Naive thymus-derived CD4-positive, alpha-beta T cell (primary cell): ENCODE measurements around the gene CETN1. TPM values are rescaled to one million over a fixed set of nuclear protein-coding genes. Genes with fewer than 3 reads are reported as not detected.

Experiments
- ATAC-seq: fragments of 150-1000 bp; cut with Tn5 transposase; 2 replicates; pipeline ENCODE4 v1.10.0; 2021; ENCODE audit warnings: mild to moderate bottlenecking, moderate library complexity
- CTCF ChIA-PET: fragments of 350-600 bp; sonication (Branson Sonifier 250); formaldehyde crosslinking; loops from one replicate; lab custom pipeline; 2021; ENCODE audit warnings: antibody characterized with exemption; lab: Charles Lee
- POLR2A ChIA-PET: fragments of 350-600 bp; sonication (Branson Sonifier 250); formaldehyde crosslinking; loops from one replicate; lab custom pipeline; 2021; ENCODE audit warnings: antibody characterized with exemption, inconsistent platforms; lab: Charles Lee
- DNase-seq, 9 donors: peaks; one replicate each; pipeline versions ENCODE4 v3.0.0 to v3.0.0-alpha.2; 2020 to 2022; ENCODE audit warnings: mixed read lengths in 1 of 9
- H3K27ac ChIP-seq: one replicate; pipeline ENCODE4 v1.7.0; 2013; ENCODE audit warnings: mild to moderate bottlenecking, low read depth, low read length, moderate library complexity
- H3K27me3 ChIP-seq, 2 donors: one replicate each; pipeline ENCODE4 v1.7.0; 2013; ENCODE audit warnings: low read length in 2 of 2, mild to moderate bottlenecking in 2 of 2, moderate library complexity in 2 of 2; ENCODE audit not compliant: control insufficient read depth in 2 of 2, insufficient read depth in 2 of 2
- H3K36me3 ChIP-seq, 3 experiments: 1 replicate in 2 of 3; 2 replicates in 1 of 3; pipeline ENCODE4 v1.7.0; 2013; ENCODE audit warnings: low read length in 3 of 3, mild to moderate bottlenecking in 3 of 3, moderate library complexity in 1 of 3; ENCODE audit not compliant: insufficient read depth in 3 of 3, control insufficient read depth in 2 of 3
- H3K4me1 ChIP-seq, 2 donors: one replicate each; pipeline ENCODE4 v1.7.0; 2013; ENCODE audit warnings: low read length in 2 of 2, mild to moderate bottlenecking in 2 of 2, moderate library complexity in 1 of 2; ENCODE audit not compliant: control insufficient read depth in 2 of 2, insufficient read depth in 2 of 2
- H3K4me3 ChIP-seq: 2 replicates; pipeline ENCODE4 v1.7.0; 2013; ENCODE audit warnings: mild to moderate bottlenecking, low read length
- H3K9me3 ChIP-seq, 3 experiments: 1 replicate in 2 of 3; 2 replicates in 1 of 3; pipeline ENCODE4 v1.7.0; 2013; ENCODE audit warnings: low read length in 3 of 3; ENCODE audit not compliant: control insufficient read depth in 2 of 3
- H3K27ac Mint-ChIP-seq, 9 donors: one replicate each; pipeline ENCODE4 v1.8.0; 2020 to 2022; ENCODE audit warnings: mixed read lengths in 9 of 9, mild to moderate bottlenecking in 8 of 9, moderate library complexity in 5 of 9, inconsistent platforms in 2 of 9
- H3K27me3 Mint-ChIP-seq, 5 donors: one replicate each; pipeline ENCODE4 v1.8.0; 2021 to 2022; ENCODE audit warnings: mixed read lengths in 5 of 5, mild to moderate bottlenecking in 1 of 5
- H3K36me3 Mint-ChIP-seq, 5 donors: one replicate each; pipeline ENCODE4 v1.8.0; 2020 to 2022; ENCODE audit warnings: mixed read lengths in 5 of 5, mild to moderate bottlenecking in 3 of 5, inconsistent platforms in 1 of 5
- H3K4me1 Mint-ChIP-seq, 7 donors: one replicate each; pipeline ENCODE4 v1.8.0; 2020 to 2022; ENCODE audit warnings: mixed read lengths in 7 of 7, mild to moderate bottlenecking in 3 of 7, inconsistent platforms in 1 of 7
- H3K4me3 Mint-ChIP-seq, 10 donors: one replicate each; pipeline ENCODE4 v1.8.0; 2020 to 2022; ENCODE audit warnings: mild to moderate bottlenecking in 10 of 10, mixed read lengths in 10 of 10, moderate library complexity in 6 of 10, inconsistent platforms in 2 of 10
- H3K9me3 Mint-ChIP-seq, 11 donors: one replicate each; pipeline ENCODE4 v1.8.0; 2020 to 2022; ENCODE audit warnings: mixed read lengths in 11 of 11, mild to moderate bottlenecking in 4 of 11, inconsistent platforms in 1 of 11, moderate library complexity in 1 of 11
- intact Hi-C, 2 donors: fragments of 100-400 bp; cut with micrococcal nuclease; formaldehyde crosslinking; loops; one replicate each; pipeline ENCODE4 v1.15.1; 2023
- polyA plus RNA-seq, 2 donors: library from polyadenylated mRNA; unstranded; fragments of 300-500 nt; fragmentation: Illumina TruSeq; gene quantifications; one replicate each; pipeline ENCODE4 v1.2.3, GENCODE V29; 2021
- total RNA-seq, 6 experiments: library from RNA in 5 of 6; stranded (reverse) in 5 of 6; gene quantifications; 1 replicate in 5 of 6; 2 replicates in 1 of 6; pipeline ENCODE4 v1.2.3 and lab custom pipeline; 2021 to 2026

The CETN1 gene
- total and polyA plus RNA-seq, 7 experiments from 2014 or later, result not detected

DNA sequence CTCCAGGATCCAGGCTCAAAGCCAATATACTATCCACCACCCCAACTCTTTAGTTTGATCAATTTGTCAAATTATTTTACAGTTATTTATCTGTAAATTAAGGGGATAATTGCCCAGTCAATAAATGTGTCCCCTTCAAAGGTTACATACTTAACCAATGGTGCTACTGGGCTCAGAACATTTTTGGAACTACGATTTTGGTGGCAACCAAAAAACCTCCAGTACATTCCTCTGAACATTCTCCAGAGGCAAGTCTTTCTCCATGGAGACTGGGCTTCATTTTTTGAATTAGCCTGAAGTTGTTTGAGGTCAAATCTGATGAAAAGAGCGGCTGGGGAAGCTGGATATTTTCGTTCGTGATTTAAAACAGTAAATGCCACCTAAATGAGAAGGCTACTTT is 14.9 kb downstream of the CETN1 start:
- POLR2A ChIA-PET, result no interaction called here
- CTCF ChIA-PET, result no interaction called here
- no peaks in the 10 kb centered on the region for H3K36me3 ChIP-seq
- Mint-ChIP-seq H3K27me3 (peaks cover 17 to 36% (median 27%) of the 10 kb centered on the region in 5 donors), H3K27ac (no peak overlapping the region), H3K4me1 (peaks cover 0 to 17% (median 12%) of the 10 kb centered on the region in 7 donors), H3K4me3 (no peak overlapping the region), H3K9me3 (peaks cover 0 to 14% (median 5%) of the 10 kb centered on the region in 11 donors), H3K36me3 (peaks cover 0 to 7% (median 0%) of the 10 kb centered on the region in 5 donors)
- H3K4me1 ChIP-seq, result peaks cover 4 to 5% of the 10 kb centered on the region in 2 donors
- H3K27ac ChIP-seq, result no peak overlapping the region
- H3K9me3 ChIP-seq, result no peaks in the 10 kb centered on the region
- H3K27me3 ChIP-seq, result peaks cover 0 to 5% of the 10 kb centered on the region in 2 donors
- intact Hi-C loops, result no loop called here
- ATAC-seq (no peak), DNase-seq (no peak)
- no peak overlapping the region for H3K4me3 ChIP-seq

DNA sequence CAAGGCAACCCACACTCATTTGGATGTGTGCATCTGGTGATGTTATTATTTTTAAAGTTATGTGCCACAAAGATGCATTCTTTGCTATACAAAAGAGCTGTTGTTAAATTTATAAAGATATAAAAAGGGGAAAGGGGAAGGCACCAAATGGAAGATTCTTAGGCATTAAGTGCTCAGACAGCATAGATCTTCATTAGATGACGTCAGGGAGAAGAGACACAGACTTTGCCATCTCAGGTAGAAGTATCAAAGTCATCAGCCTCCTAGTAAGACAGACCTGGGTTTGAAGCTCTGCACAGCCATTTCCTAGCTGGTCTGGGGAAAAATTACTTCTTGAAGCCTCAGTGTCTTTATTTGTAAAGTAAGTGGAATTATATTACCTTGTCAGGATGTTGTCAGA is 15.4 kb downstream of the CETN1 start:
- CTCF ChIA-PET, result no interaction called here
- Mint-ChIP-seq H3K27ac (peak overlapping the region in 2 of 9 donors; percentile 5 to 39), H3K27me3 (peaks cover 20 to 41% (median 32%) of the 10 kb centered on the region in 5 donors), H3K4me3 (peak overlapping the region in 2 of 10 donors; percentile 36 to 46), H3K9me3 (peaks cover 0 to 10% (median under 1%) of the 10 kb centered on the region in 11 donors), H3K36me3 (peaks cover 0 to 7% (median 0%) of the 10 kb centered on the region in 5 donors), H3K4me1 (peaks cover 0 to 17% (median 12%) of the 10 kb centered on the region in 7 donors)
- H3K4me1 ChIP-seq, result peaks cover 4 to 5% of the 10 kb centered on the region in 2 donors
- no peak overlapping the region for H3K4me3 ChIP-seq
- no peaks in the 10 kb centered on the region for H3K36me3 ChIP-seq
- H3K9me3 ChIP-seq, result no peaks in the 10 kb centered on the region
- intact Hi-C loops, result no loop called here
- H3K27ac ChIP-seq, result no peak overlapping the region
- H3K27me3 ChIP-seq, result peaks cover 0 to 5% of the 10 kb centered on the region in 2 donors
- POLR2A ChIA-PET, result interaction anchor here (1.5 kb wide), 1 partner anchor 325 kb away, joined by 3 read pairs; no protein-coding TSS in a partner anchor
- DNase-seq (no peak), ATAC-seq (no peak)

DNA sequence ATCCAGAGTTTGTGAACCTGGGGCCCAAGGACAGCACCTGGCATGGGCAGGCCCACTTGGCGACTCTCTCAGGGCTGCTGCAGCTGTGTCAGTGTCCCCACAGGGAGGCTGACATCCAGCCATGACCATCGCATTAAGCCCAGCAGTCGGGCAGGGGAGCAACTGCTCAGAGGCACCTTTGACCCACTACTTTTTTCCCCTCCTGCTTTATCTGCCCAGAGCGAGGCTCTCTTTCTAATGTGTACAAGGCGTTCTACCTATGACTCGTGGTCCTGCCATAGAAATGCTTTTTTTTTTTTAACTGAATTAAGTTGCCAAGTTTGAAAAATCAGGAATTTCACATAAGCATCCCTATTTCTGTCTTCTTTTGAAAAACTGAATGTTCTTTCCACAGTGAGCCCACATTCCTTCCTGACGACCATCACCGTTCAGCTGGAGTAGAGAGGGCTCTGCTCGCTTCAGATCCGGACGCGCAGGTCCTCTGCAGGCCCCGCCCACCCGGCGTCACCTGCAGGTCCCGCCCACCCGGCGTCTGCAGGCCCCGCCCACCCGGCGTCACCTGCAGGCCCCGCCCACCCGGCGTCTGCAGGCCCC is 16.2 kb downstream of the CETN1 start:
- Histone ChIP-seq H3K4me1 (peaks cover 4 to 5% of the 10 kb centered on the region in 2 donors), H3K9me3 (no peaks in the 10 kb centered on the region), H3K27me3 (peaks cover 0 to 5% of the 10 kb centered on the region in 2 donors), H3K36me3 (no peaks in the 10 kb centered on the region), H3K27ac (peak overlapping the region; percentile 33), H3K4me3 (no peak overlapping the region)
- H3K36me3 Mint-ChIP-seq, result peaks cover 0 to 7% (median 0%) of the 10 kb centered on the region in 5 donors
- ATAC-seq, result peak; percentile 75
- peak in 1 of 9 donors; percentile 52 for DNase-seq
- POLR2A ChIA-PET, result interaction anchor here (1.5 kb wide), 1 partner anchor 326 kb away, joined by 3 read pairs; no protein-coding TSS in a partner anchor
- peak overlapping the region in 7 of 9 donors; percentile 8 to 83 (median 73) for H3K27ac Mint-ChIP-seq
- H3K9me3 Mint-ChIP-seq, result peaks cover 0 to 8% (median 0%) of the 10 kb centered on the region in 11 donors
- intact Hi-C loops, result loop anchor here (2.0 kb wide), 6 partner anchors 20 to 438 kb away; partner anchors contain the start of genes ENOSF1 (in 2 of the 2), THOC1 (in 2 of the 2), USP14 (in 1 of the 2) and YES1 (in 1 of the 2)
- H3K27me3 Mint-ChIP-seq, result peaks cover 21 to 48% (median 34%) of the 10 kb centered on the region in 5 donors
- CTCF ChIA-PET, result no interaction called here
- H3K4me1 Mint-ChIP-seq, result peaks cover 0 to 17% (median 12%) of the 10 kb centered on the region in 7 donors
- peak overlapping the region in 8 of 10 donors; percentile 55 to 64 (median 56) for H3K4me3 Mint-ChIP-seq

DNA sequence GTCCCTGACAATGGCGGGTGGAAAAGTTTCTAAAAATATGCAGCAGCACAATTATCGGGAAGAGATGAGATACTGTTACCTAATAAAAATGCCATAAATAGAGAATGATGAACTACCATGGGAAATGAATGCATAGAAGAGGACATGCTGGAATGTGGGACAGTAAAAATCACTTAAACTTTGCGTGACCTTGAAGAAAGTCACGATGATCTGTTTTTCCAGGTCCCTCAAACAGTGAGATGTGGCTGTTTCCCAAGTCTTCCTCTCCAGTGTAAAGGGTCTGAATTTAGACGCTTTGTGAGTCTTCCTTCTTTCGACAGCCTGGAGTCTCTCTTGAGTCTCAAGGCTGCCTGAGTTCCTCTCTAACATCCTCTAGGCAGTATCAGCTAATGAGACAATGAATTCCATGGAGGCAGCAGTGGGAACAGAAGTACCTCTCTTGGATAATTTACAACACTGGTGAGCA is 18.0 kb downstream of the CETN1 start:
- Histone ChIP-seq H3K4me1 (peaks cover 4 to 5% of the 10 kb centered on the region in 2 donors), H3K27ac (no peak overlapping the region), H3K36me3 (no peaks in the 10 kb centered on the region), H3K4me3 (no peak overlapping the region), H3K9me3 (no peaks in the 10 kb centered on the region), H3K27me3 (peaks cover 0 to 5% of the 10 kb centered on the region in 2 donors)
- no peak for DNase-seq
- intact Hi-C loops, result no loop called here
- no peaks in the 10 kb centered on the region for H3K36me3 Mint-ChIP-seq
- H3K4me1 Mint-ChIP-seq, result peaks cover 0 to 17% (median 12%) of the 10 kb centered on the region in 7 donors
- no peak for ATAC-seq
- H3K27me3 Mint-ChIP-seq, result peaks cover 29 to 56% (median 40%) of the 10 kb centered on the region in 5 donors
- peak overlapping the region in 2 of 9 donors; percentile 37 to 61 for H3K27ac Mint-ChIP-seq
- H3K9me3 Mint-ChIP-seq, result peaks cover 0 to 4% (median 0%) of the 10 kb centered on the region in 11 donors
- ChIA-PET CTCF (no interaction called here), POLR2A (no interaction called here)
- H3K4me3 Mint-ChIP-seq, result peak overlapping the region in 2 of 10 donors; percentile 12 to 18

DNA sequence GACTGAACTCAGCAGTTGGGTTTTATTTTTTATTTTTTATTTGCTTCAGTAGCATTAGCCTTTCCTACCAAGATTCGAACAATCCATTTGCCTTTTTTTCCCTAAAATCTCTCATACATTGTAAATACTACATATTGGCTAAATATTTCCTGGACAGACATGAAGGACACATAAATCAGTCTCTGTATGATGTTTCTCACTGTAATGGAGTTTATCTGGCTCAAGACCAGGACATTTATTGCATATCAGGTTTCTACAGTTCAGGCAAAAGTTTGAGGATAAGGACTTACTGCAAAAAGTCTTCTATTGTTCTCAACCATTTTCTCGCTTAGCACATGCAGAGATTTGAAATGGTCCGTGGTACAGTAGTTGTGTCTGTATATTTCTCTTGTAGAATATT is 19.9 kb downstream of the CETN1 start:
- intact Hi-C loops, result no loop called here
- CTCF ChIA-PET, result no interaction called here

DNA sequence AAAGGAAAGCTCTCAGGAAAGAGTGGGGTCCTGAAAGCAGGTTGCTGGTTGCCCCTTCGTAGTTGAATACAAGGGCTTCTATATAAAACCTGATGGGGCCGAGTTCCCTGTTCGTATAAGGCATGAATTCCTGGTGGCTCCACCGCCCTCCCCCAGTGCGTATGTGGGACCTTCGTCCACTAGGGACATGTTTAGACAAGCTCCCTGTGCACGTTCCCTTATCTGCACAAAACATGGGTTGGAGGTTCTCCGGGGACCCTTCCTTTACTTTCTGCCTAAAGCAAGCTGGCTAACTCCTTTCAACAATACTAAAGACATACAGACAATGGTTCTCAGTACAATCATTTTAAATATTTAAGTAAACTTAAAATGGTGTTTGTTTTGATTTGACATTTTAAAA is 24.6 kb downstream of the CETN1 start:
- peaks cover 14 to 43% (median 26%) of the 10 kb centered on the region in 5 donors for H3K27me3 Mint-ChIP-seq
- no peak for DNase-seq
- Histone ChIP-seq H3K36me3 (no peaks in the 10 kb centered on the region), H3K4me3 (no peak overlapping the region), H3K27ac (no peak overlapping the region), H3K4me1 (no peaks in the 10 kb centered on the region), H3K27me3 (no peaks in the 10 kb centered on the region), H3K9me3 (no peaks in the 10 kb centered on the region)
- POLR2A ChIA-PET, result no interaction called here
- ATAC-seq, result no peak
- intact Hi-C loops, result no loop called here
- H3K4me3 Mint-ChIP-seq, result no peak overlapping the region
- H3K27ac Mint-ChIP-seq, result no peak overlapping the region
- no peaks in the 10 kb centered on the region for H3K9me3 Mint-ChIP-seq
- no peaks in the 10 kb centered on the region for H3K4me1 Mint-ChIP-seq
- no peaks in the 10 kb centered on the region for H3K36me3 Mint-ChIP-seq
- CTCF ChIA-PET, result no interaction called here

More for the DNA sequence above, 19.9 kb downstream of the CETN1 start:
- Histone ChIP-seq H3K36me3 (no peaks in the 10 kb centered on the region), H3K27ac (no peak overlapping the region), H3K4me3 (no peak overlapping the region), H3K4me1 (peaks cover 4 to 5% of the 10 kb centered on the region in 2 donors), H3K9me3 (no peaks in the 10 kb centered on the region), H3K27me3 (peaks cover 0 to 5% of the 10 kb centered on the region in 2 donors)
- POLR2A ChIA-PET, result no interaction called here
- Mint-ChIP-seq H3K27me3 (peaks cover 18 to 47% (median 35%) of the 10 kb centered on the region in 5 donors), H3K4me1 (peaks cover 0 to 17% (median 12%) of the 10 kb centered on the region in 7 donors), H3K27ac (no peak overlapping the region), H3K9me3 (peaks cover 0 to 2% (median 0%) of the 10 kb centered on the region in 11 donors), H3K36me3 (no peaks in the 10 kb centered on the region), H3K4me3 (no peak overlapping the region)
- ATAC-seq (no peak), DNase-seq (no peak)
